Adrenal gland (tissue), 12 donors: ENCODE results near the gene PRR33. TPM values are rescaled to one million over a fixed set of nuclear protein-coding genes. Genes with fewer than 3 reads are reported as not detected.

Experiments used
- DNase-seq, 7 donors: peaks; one replicate each; pipeline ENCODE4 v3.0.0-alpha.2; 2019 to 2020
- H3K27ac ChIP-seq, 5 donors: fragments of 200-600 bp; sonication (generic) in 4 of 5; 1 replicate in 3 of 5; 2 replicates in 2 of 5; pipeline versions ENCODE4 v1.5.1 to v1.8.0; 2016 to 2020; ENCODE audit warnings: mild to moderate bottlenecking in 1 of 5
- H3K27me3 ChIP-seq: fragments of 200-600 bp; 2 replicates; pipeline ENCODE4 v1.8.0; 2021
- H3K36me3 ChIP-seq, 2 donors: fragments of 200-600 bp; replicated peaks in 1 of 2; 1 replicate in 1 of 2; 2 replicates in 1 of 2; pipeline versions ENCODE4 v1.5.1 to v1.8.0; 2018 to 2022
- H3K4me1 ChIP-seq, 2 donors: fragments of 200-600 bp; replicated peaks in 1 of 2; 1 replicate in 1 of 2; 2 replicates in 1 of 2; pipeline versions ENCODE4 v1.5.1 to v1.8.0; 2018 to 2021
- H3K4me3 ChIP-seq, 4 donors: fragments of 200-600 bp; sonication (generic) in 3 of 4; one replicate each; pipeline ENCODE4 v1.5.1; 2016 to 2018
- H3K9me3 ChIP-seq, 3 donors: fragments of 200-600 bp; sonication (generic) in 1 of 3; replicated peaks in 1 of 3; 1 replicate in 2 of 3; 2 replicates in 1 of 3; pipeline versions ENCODE4 v1.5.1 to v1.8.0; 2016 to 2021
- CTCF ChIP-seq, 6 experiments: fragments of 450-650 bp in 4 of 6; fragments of 200-600 bp in 2 of 6; sonication (generic) in 1 of 6; IDR thresholded peaks; 1 replicate in 5 of 6; 2 replicates in 1 of 6; pipeline versions ENCODE4 v1.5.1 to v1.8.0; 2016 to 2021; ENCODE audit warnings: antibody characterized with exemption in 6 of 6, mild to moderate bottlenecking in 2 of 6, moderate library complexity in 1 of 6
- POLR2A ChIP-seq, 2 donors: fragments of 450-650 bp; IDR thresholded peaks; one replicate each; pipeline ENCODE4 v1.6.1; 2017; ENCODE audit warnings: antibody characterized with exemption in 2 of 2, mild to moderate bottlenecking in 2 of 2, moderate library complexity in 1 of 2
- WGBS, 4 donors: extraction: QIAGEN DNeasy Blood & Tissue Kit in 2 of 4; methylation state at CpG; one replicate each; pipeline versions ENCODE4 v1.1.5 to v1.1.7; 2013 to 2017; 5-methylcytosine and 5-hydroxymethylcytosine counted together
- intact Hi-C, 2 donors: fragments of 100-400 bp; cut with DNase I; formaldehyde crosslinking; loops; one replicate each; pipeline versions ENCODE4 v1.14.1 to v1.15.0; 2022 to 2023
- polyA plus RNA-seq, 3 donors: library from polyadenylated mRNA; stranded (reverse); fragments of 200-250 nt in 2 of 3; fragments of 350-450 nt in 1 of 3; fragmentation: Illumina TruSeq in 1 of 3; extraction: RNeasy Lipid Tissue Mini Kit (QIAGEN cat#74804) in 1 of 3; gene quantifications; one replicate each; pipeline ENCODE4 v1.2.3, GENCODE V29; 2013 to 2014
- total RNA-seq, 9 donors: library from RNA; depleted of rRNA in 4 of 9; stranded (reverse); fragments of >200 nt in 4 of 9; fragments of 120-200 nt in 1 of 9; fragmentation: NEBNext Ultra II Directional in 1 of 9; extraction: Animal tissue kit (Norgen Biotek cat#: 25700) in 1 of 9; gene quantifications; one replicate each; pipeline versions ENCODE4 v1.1.0 to v1.2.4, GENCODE V29; 2013 to 2023
- donor health status: healthy with polysubstance abuse.
- donor health status: Bipolar disorder and iron deficiency.
- donor health status: DM: yes; HTN: yes; CAD: no.
- donor health status: DM: no; HTN: no; CAD: no.
- donor health status: DM: no; HTN: no; CAD: no.
- donor health status: DM: yes; HTN: yes; CAD: no.

PRR33 gene
- total and polyA plus RNA-seq, 12 donors: 0.07 to 2.3 (median 0.25) TPM; not detected in 6

- DNase-seq: peak in 1 of 7 donors; percentile 20
- Histone ChIP-seq H3K27me3 (no peaks in the 10 kb centered on the region), H3K4me1 (no peaks in the 10 kb centered on the region), H3K4me3 (no peak overlapping the region), H3K36me3 (no peaks in the 10 kb centered on the region), H3K27ac (no peak overlapping the region), H3K9me3 (no peaks in the 10 kb centered on the region)
- TF ChIP-seq CTCF (IDR thresholded peaks at IDR 0.05) (no peak), POLR2A (IDR thresholded peaks at IDR 0.05) (no peak)
- intact Hi-C loops: loop anchor here in 1 of 2 donors (5.0 kb wide), 2 partner anchors 87 to 232 kb away; partner anchors contain the start of gene TNNI2
- 81 to 90% (median 85%) methylated on average over 15 to 17 of the region's 17 CpGs for WGBS, 4 donors
These were observed 32.5 kb upstream of the PRR33 start for GRCh38 chr11:1924181-1924580.

- H3K9me3 ChIP-seq: no peaks in the 10 kb centered on the region
- TF ChIP-seq CTCF (IDR thresholded peaks at IDR 0.05): no peak
- no peak for TF ChIP-seq POLR2A (IDR thresholded peaks at IDR 0.05)
- intact Hi-C loops: loop anchor here in 1 of 2 donors (5.0 kb wide), 2 partner anchors 86 to 231 kb away; partner anchors contain the start of gene TNNI2
- 83 to 88% (median 87%) methylated on average over 18 to 22 of the region's 22 CpGs for WGBS, 4 donors
- no peak overlapping the region for H3K4me3 ChIP-seq
- no peak for DNase-seq
- H3K27me3 ChIP-seq: no peaks in the 10 kb centered on the region
- H3K27ac ChIP-seq: no peak overlapping the region
- no peaks in the 10 kb centered on the region for H3K36me3 ChIP-seq
- no peaks in the 10 kb centered on the region for H3K4me1 ChIP-seq
These were observed 31.7 kb upstream of the PRR33 start for GRCh38 chr11:1923201-1923956.

- Histone ChIP-seq H3K4me3 (no peak overlapping the region), H3K36me3 (no peaks in the 10 kb centered on the region), H3K27ac (peak overlapping the region in 2 of 5 donors; percentile 54 to 68), H3K4me1 (no peaks in the 10 kb centered on the region), H3K27me3 (no peaks in the 10 kb centered on the region), H3K9me3 (no peaks in the 10 kb centered on the region)
- no peak for TF ChIP-seq POLR2A (IDR thresholded peaks at IDR 0.05)
- intact Hi-C loops: loop anchor here in 1 of 2 donors (5.0 kb wide), 2 partner anchors 85 to 230 kb away; partner anchors contain the start of gene TNNI2
- WGBS, 4 donors: 51 to 85% (median 67%) methylated on average over 7 to 14 of the region's 14 CpGs
- DNase-seq: peak in 1 of 7 donors; percentile 15
These were observed 30.9 kb upstream of the PRR33 start for GRCh38 chr11:1922481-1923081.

- H3K27me3 ChIP-seq: no peaks in the 10 kb centered on the region
- 53 to 65% (median 56%) methylated on average over 8 to 18 of the region's 18 CpGs for WGBS, 4 donors
- peaks cover 0 to 3% of the 10 kb centered on the region in 2 donors for H3K4me1 ChIP-seq
- H3K36me3 ChIP-seq: no peaks in the 10 kb centered on the region
- no peaks in the 10 kb centered on the region for H3K9me3 ChIP-seq
- H3K27ac ChIP-seq: peak overlapping the region in 2 of 5 donors; percentile 54 to 68
- TF ChIP-seq CTCF (IDR thresholded peaks at IDR 0.05) (no peak), POLR2A (IDR thresholded peaks at IDR 0.05) (no peak)
- DNase-seq: peak in 3 of 7 donors; percentile 29 to 41 (median 30)
- intact Hi-C loops: loop anchor here in 1 of 2 donors (5.0 kb wide), 2 partner anchors 84 to 229 kb away; partner anchors contain the start of gene TNNI2
- H3K4me3 ChIP-seq: no peak overlapping the region
These were observed 30.0 kb upstream of the PRR33 start for GRCh38 chr11:1921574-1922141.
